ENCODE measurements around the gene MS4A5. TPM values are rescaled to one million over a fixed set of nuclear protein-coding genes. Genes with fewer than 3 reads are reported as not detected.

MS4A5 gene
- total RNA-seq, 3 donors from 2014 or later = not detected

DNA sequence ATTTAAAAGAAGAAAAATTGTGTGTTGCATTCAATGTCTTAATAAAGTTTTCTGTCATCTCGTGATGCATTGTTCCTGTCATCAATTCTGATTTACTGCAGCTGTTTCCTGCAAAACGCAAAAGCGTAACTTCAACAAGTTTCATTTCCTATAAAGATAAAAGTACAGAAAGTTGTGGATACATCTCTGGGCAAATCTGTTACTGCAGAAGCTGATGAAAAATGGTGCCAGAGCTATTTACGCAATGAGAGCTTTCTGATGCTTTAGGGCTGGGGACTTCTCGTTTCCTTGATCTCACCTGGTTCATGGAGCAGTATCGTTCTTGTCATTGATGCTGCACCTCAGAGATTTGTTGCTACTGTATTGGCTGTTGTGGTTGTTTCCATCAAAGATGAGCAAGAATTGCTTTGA, 47.7 kb downstream of the MS4A5 start:
- ATAC-seq = peak; percentile 33
- intact Hi-C loops (cut with DNase I, micrococcal nuclease) = no loop called here
- Histone ChIP-seq H3K4me1 (ENCODE audit: low read depth) (no peaks in the 10 kb centered on the region), H3K4me3 (no peak overlapping the region), H3K36me3 (ENCODE audit: low read depth) (no peaks in the 10 kb centered on the region), H3K9me3 (no peaks in the 10 kb centered on the region)
- TF ChIP-seq, protein P1, sequence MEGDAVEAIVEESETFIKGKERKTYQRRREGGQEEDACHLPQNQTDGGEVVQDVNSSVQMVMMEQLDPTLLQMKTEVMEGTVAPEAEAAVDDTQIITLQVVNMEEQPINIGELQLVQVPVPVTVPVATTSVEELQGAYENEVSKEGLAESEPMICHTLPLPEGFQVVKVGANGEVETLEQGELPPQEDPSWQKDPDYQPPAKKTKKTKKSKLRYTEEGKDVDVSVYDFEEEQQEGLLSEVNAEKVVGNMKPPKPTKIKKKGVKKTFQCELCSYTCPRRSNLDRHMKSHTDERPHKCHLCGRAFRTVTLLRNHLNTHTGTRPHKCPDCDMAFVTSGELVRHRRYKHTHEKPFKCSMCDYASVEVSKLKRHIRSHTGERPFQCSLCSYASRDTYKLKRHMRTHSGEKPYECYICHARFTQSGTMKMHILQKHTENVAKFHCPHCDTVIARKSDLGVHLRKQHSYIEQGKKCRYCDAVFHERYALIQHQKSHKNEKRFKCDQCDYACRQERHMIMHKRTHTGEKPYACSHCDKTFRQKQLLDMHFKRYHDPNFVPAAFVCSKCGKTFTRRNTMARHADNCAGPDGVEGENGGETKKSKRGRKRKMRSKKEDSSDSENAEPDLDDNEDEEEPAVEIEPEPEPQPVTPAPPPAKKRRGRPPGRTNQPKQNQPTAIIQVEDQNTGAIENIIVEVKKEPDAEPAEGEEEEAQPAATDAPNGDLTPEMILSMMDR (IDR thresholded peaks at IDR 0.05) = no peak
- DNase-seq = no peak

DNA sequence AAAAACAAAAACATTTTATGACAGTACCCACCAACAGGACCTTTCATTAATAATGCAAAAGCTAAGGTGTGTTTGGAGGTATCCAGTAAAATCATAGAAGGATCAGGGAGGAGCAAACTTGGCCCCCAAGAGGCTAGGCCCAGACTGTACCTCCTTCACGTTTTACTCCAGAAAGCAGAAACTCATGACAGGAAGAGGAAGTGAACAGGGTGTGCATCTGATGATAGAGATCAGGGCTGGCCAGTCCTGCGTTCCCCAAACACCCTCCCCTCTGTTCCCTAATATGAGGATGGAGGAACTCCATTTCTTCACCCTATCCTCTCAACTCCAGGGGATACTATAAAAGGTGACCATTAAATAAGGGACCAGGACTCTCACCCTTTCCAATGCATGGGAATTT, 53.0 kb downstream of the MS4A5 start:
- Histone ChIP-seq H3K4me1 (ENCODE audit: low read depth) (no peaks in the 10 kb centered on the region), H3K4me3 (no peak overlapping the region), H3K9me3 (no peaks in the 10 kb centered on the region), H3K36me3 (ENCODE audit: low read depth) (no peaks in the 10 kb centered on the region)
- DNase-seq (no peak), ATAC-seq (peak; percentile 59)
- intact Hi-C loops (cut with DNase I, micrococcal nuclease) = no loop called here
- TF ChIP-seq, protein P1 (IDR thresholded peaks at IDR 0.05) = no peak

DNA sequence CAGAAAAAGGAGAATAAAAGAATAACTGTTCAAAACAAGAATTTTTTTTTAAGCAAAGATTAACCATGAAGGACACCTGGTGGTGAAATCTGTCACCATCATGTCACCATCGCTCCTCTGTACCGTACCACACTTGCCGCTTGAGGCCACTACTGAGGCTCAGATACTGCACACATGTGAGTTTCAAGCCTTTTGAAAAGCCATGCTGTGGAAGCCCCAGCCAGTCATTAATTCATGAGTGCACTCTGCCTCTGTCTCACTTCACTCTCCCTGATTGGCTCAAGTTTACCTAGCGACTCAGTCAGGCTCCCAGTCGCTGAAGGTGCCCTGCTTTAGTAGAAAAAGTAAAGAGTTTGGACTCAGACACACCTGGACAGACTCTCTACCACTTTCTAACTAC, 56.6 kb downstream of the MS4A5 start:
- ATAC-seq = peak; percentile 79
- no peak overlapping the region for H3K4me3 ChIP-seq
- H3K4me1 ChIP-seq (ENCODE audit: low read depth) = no peaks in the 10 kb centered on the region
- intact Hi-C loops (cut with DNase I, micrococcal nuclease) = no loop called here
- no peaks in the 10 kb centered on the region for H3K36me3 ChIP-seq (ENCODE audit: low read depth)
- H3K9me3 ChIP-seq = no peaks in the 10 kb centered on the region
- TF ChIP-seq, protein P1 (IDR thresholded peaks at IDR 0.05) = no peak
- DNase-seq = peak in 1 of 3 donors; percentile 69

DNA sequence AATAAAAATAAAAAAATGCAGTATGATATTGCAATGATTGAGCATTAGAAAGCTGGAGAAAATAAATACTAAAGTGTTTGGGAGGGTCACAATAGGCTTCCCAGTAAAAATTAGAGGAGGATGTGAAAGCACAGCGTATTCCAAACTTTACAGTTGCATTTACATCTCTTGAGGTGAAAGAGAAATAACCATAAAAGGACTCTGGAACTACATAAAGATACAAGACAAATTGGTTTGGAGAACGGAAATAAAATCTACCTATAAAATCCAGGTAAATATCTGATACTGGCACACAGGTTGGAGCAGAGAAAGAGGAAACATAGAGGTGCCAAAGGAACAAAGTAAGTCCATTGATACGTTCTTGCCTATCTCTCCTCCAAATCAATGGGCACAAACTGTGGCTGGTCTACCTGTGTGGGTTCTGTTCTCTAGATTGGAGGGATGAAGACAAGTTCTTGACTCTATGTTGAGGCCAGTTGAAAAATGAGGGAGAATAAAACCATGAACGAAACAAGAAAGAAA, 63.2 kb downstream of the MS4A5 start, which contains the start of gene MS4A12:
MS4A12 (plus strand) TSS at position 291 of the 522 bp plus-strand sequence. CDS start 4,541 bp downstream, outside the sequence.
- Histone ChIP-seq H3K9me3 (no peaks in the 10 kb centered on the region), H3K4me1 (ENCODE audit: low read depth) (no peaks in the 10 kb centered on the region), H3K36me3 (ENCODE audit: low read depth) (no peaks in the 10 kb centered on the region), H3K4me3 (no peak within 1 kb of the TSS)
- TF ChIP-seq, protein P1 (IDR thresholded peaks at IDR 0.05) = no peak
- no peak for DNase-seq
- ATAC-seq = peak; percentile 92
- intact Hi-C loops (cut with DNase I, micrococcal nuclease) = no loop called here

DNA sequence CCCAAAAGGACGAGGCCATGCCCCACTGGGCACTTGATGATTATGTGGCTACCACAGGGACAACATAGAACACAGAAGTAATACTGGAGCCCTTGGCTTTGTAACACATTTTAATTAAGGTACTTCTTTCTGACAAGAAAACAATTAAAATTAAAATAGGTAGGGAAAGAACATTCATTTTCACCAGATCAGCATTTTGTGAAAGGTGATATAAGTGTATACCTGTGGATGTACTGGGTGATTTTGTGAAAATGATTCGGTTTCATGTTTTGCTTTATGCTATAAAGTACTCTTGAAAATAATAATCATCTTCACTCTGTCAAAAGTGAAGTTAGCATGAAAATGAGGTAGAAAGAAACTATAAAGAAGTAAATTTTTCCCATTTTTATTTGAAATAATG, 64.1 kb downstream of the MS4A5 start:
- no peak for ATAC-seq
- Histone ChIP-seq H3K9me3 (no peaks in the 10 kb centered on the region), H3K4me3 (no peak overlapping the region), H3K4me1 (ENCODE audit: low read depth) (peaks cover 3% of the 10 kb centered on the region), H3K36me3 (ENCODE audit: low read depth) (no peaks in the 10 kb centered on the region)
- TF ChIP-seq, protein P1 (IDR thresholded peaks at IDR 0.05) = no peak
- no peak for DNase-seq
- intact Hi-C loops (cut with DNase I, micrococcal nuclease) = no loop called here

Other genes starting within 250 kb of the MS4A5 start
- gene MS4A6A, start 246.5 kb upstream of the MS4A5 start, total RNA-seq = 10 to 100 TPM; 21.0 to 87.2 (median 85.8) TPM
- 1 to 10 TPM; 1.3 to 6.6 (median 1.7) TPM for gene MS4A4E, start 186.4 kb upstream of the MS4A5 start, total RNA-seq
- gene MS4A4A, start 148.9 kb upstream of the MS4A5 start, total RNA-seq = 10 to 100 TPM in 2 of 3 donors, 1 to 10 TPM in 1; 4.0 to 31.9 (median 20.2) TPM
- not detected for gene MS4A6E, start 102.3 kb upstream of the MS4A5 start, total RNA-seq
- 10 to 100 TPM in 2 of 3 donors, 1 to 10 TPM in 1; 9.3 to 28.6 (median 28.1) TPM for gene MS4A7, start 51.0 kb upstream of the MS4A5 start, total RNA-seq
- 1 to 10 TPM in 1 of 3 donors, under 1 TPM in 2; 0.41 to 1.1 (median 0.98) TPM for gene MS4A14, start 33.1 kb upstream of the MS4A5 start, total RNA-seq
- gene MS4A1, start 26.3 kb downstream of the MS4A5 start, total RNA-seq = 1 to 10 TPM in 2 of 3 donors, not detected in 1; 1.1 to 2.2 TPM
- 1,000 to 10,000 TPM in 1 of 3 donors, 100 to 1,000 TPM in 2; 411 to 1,262 (median 644) TPM for gene MS4A12, start 63.2 kb downstream of the MS4A5 start, total RNA-seq
- not detected for gene MS4A13, start 85.8 kb downstream of the MS4A5 start, total RNA-seq